ENCODE measurements around the gene CDKAL1. TPM values are rescaled to one million over a fixed set of nuclear protein-coding genes. Genes with fewer than 3 reads are reported as not detected.

Gene CDKAL1
- total RNA-seq, 1 donor from 2014 or later: 9.1 TPM

GRCh38 chr6:21265730-21266044, 731.4 kb downstream of the CDKAL1 start:
- Histone ChIP-seq H3K4me1 (peaks cover 2% of the 10 kb centered on the region), H3K36me3 (no peaks in the 10 kb centered on the region), H3K9me3 (replicated peaks) (no peaks in the 10 kb centered on the region), H3K27me3 (ENCODE audit: low read depth) (no peaks in the 10 kb centered on the region), H3K4me3 (no peak overlapping the region), H3K27ac (replicated peaks) (no peak overlapping the region)
- intact Hi-C loops (cut with micrococcal nuclease): no loop called here
- TF ChIP-seq, protein P1, sequence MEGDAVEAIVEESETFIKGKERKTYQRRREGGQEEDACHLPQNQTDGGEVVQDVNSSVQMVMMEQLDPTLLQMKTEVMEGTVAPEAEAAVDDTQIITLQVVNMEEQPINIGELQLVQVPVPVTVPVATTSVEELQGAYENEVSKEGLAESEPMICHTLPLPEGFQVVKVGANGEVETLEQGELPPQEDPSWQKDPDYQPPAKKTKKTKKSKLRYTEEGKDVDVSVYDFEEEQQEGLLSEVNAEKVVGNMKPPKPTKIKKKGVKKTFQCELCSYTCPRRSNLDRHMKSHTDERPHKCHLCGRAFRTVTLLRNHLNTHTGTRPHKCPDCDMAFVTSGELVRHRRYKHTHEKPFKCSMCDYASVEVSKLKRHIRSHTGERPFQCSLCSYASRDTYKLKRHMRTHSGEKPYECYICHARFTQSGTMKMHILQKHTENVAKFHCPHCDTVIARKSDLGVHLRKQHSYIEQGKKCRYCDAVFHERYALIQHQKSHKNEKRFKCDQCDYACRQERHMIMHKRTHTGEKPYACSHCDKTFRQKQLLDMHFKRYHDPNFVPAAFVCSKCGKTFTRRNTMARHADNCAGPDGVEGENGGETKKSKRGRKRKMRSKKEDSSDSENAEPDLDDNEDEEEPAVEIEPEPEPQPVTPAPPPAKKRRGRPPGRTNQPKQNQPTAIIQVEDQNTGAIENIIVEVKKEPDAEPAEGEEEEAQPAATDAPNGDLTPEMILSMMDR (IDR thresholded peaks at IDR 0.05; ENCODE audit: borderline replicate concordance): no peak
- no peak for DNase-seq

GRCh38 chr6:21270636-21271201, 736.5 kb downstream of the CDKAL1 start:
- Histone ChIP-seq H3K4me3 (peak overlapping the region; percentile 17), H3K4me1 (peaks cover 7% of the 10 kb centered on the region), H3K27ac (replicated peaks) (no peak overlapping the region), H3K36me3 (no peaks in the 10 kb centered on the region), H3K27me3 (ENCODE audit: low read depth) (no peaks in the 10 kb centered on the region), H3K9me3 (replicated peaks) (peaks cover 7% of the 10 kb centered on the region)
- TF ChIP-seq, protein P1 (IDR thresholded peaks at IDR 0.05; ENCODE audit: borderline replicate concordance): no peak
- no peak for DNase-seq
- intact Hi-C loops (cut with micrococcal nuclease): no loop called here

GRCh38 chr6:21271428-21272155, 737.3 kb downstream of the CDKAL1 start:
- Histone ChIP-seq H3K4me1 (peaks cover 7% of the 10 kb centered on the region), H3K27me3 (ENCODE audit: low read depth) (no peaks in the 10 kb centered on the region), H3K27ac (replicated peaks) (no peak overlapping the region), H3K9me3 (replicated peaks) (peaks cover 7% of the 10 kb centered on the region), H3K36me3 (no peaks in the 10 kb centered on the region), H3K4me3 (no peak overlapping the region)
- DNase-seq: no peak
- TF ChIP-seq, protein P1 (IDR thresholded peaks at IDR 0.05; ENCODE audit: borderline replicate concordance): no peak
- intact Hi-C loops (cut with micrococcal nuclease): no loop called here

- intact Hi-C loops (cut with micrococcal nuclease): no loop called here
- peaks cover 16% of the 10 kb centered on the region for H3K4me1 ChIP-seq
- H3K27me3 ChIP-seq (ENCODE audit: low read depth): no peaks in the 10 kb centered on the region
- peaks cover 7% of the 10 kb centered on the region for H3K9me3 ChIP-seq (replicated peaks)
- no peak overlapping the region for H3K27ac ChIP-seq (replicated peaks)
- H3K4me3 ChIP-seq: no peak overlapping the region
- no peak for DNase-seq
- TF ChIP-seq, protein P1 (IDR thresholded peaks at IDR 0.05; ENCODE audit: borderline replicate concordance): no peak
- no peaks in the 10 kb centered on the region for H3K36me3 ChIP-seq
Observed at GRCh38 chr6:21273451-21273850, 739.2 kb downstream of the CDKAL1 start.

- TF ChIP-seq, protein P1 (IDR thresholded peaks at IDR 0.05; ENCODE audit: borderline replicate concordance): no peak
- Histone ChIP-seq H3K36me3 (no peaks in the 10 kb centered on the region), H3K27ac (replicated peaks) (no peak overlapping the region), H3K9me3 (replicated peaks) (peaks cover 7% of the 10 kb centered on the region), H3K4me3 (no peak overlapping the region), H3K4me1 (peaks cover 18% of the 10 kb centered on the region), H3K27me3 (ENCODE audit: low read depth) (no peaks in the 10 kb centered on the region)
- no peak for DNase-seq
- intact Hi-C loops (cut with micrococcal nuclease): no loop called here
Observed at GRCh38 chr6:21274851-21275250, 740.6 kb downstream of the CDKAL1 start.
